RWPE2 (cell line): ENCODE measurements around the gene CDK14.
"Not testable (repeated sequence)": the region's sequence is repeated elsewhere in the genome, so short reads cannot be mapped to it uniquely, and the experiment has no call there.

Experiments used
- ATAC-seq: fragments of 200-7000 bp; cut with Tn5 transposase; 3 replicates; pipeline ENCODE4 v1.9.1; 2021; ENCODE audit warnings: low read depth
- DNase-seq: peaks from one replicate; pipeline ENCODE4 v3.0.0-alpha.2; 2020; ENCODE audit warnings: low spot score
- H3K27ac ChIP-seq: fragments of 450-650 bp; 2 replicates; pipeline ENCODE4 v1.5.1; 2017; ENCODE audit warnings: mild to moderate bottlenecking; ENCODE audit not compliant: poor library complexity, severe bottlenecking
- H3K27me3 ChIP-seq: fragments of 250-450 bp; sonication (Bioruptor Pico); 2 replicates; pipeline ENCODE4 v1.5.1; 2021; ENCODE audit warnings: mild to moderate bottlenecking, moderate library complexity; ENCODE audit not compliant: insufficient read depth, poor library complexity, severe bottlenecking
- H3K36me3 ChIP-seq: fragments of 250-450 bp; sonication (Bioruptor Pico); 2 replicates; pipeline ENCODE4 v1.5.1; 2020; ENCODE audit warnings: low read depth, mild to moderate bottlenecking, moderate library complexity
- H3K4me1 ChIP-seq: fragments of 250-450 bp; sonication (Bioruptor Pico); 2 replicates; pipeline ENCODE4 v1.5.1; 2021; ENCODE audit warnings: mild to moderate bottlenecking, moderate library complexity; ENCODE audit not compliant: insufficient read depth, poor library complexity, severe bottlenecking
- H3K4me3 ChIP-seq: fragments of 250-450 bp; sonication (Bioruptor Pico); 2 replicates; pipeline ENCODE4 v1.5.1; 2021; ENCODE audit warnings: mild to moderate bottlenecking, moderate library complexity; ENCODE audit not compliant: severe bottlenecking
- H3K9me3 ChIP-seq: fragments of 250-450 bp; sonication (Bioruptor Pico); 2 replicates; pipeline ENCODE4 v1.5.1; 2021; ENCODE audit warnings: mild to moderate bottlenecking, moderate library complexity; ENCODE audit not compliant: severe bottlenecking
- CTCF ChIP-seq: fragments of 450-650 bp; IDR thresholded peaks from one replicate; pipeline ENCODE4 v1.5.1; 2017; ENCODE audit warnings: mild to moderate bottlenecking, moderate library complexity; ENCODE audit not compliant: poor library complexity, severe bottlenecking

CDK14 gene

GRCh38 chr7:90625051-90625450, 28.9 kb downstream of the CDK14 start:
- Histone ChIP-seq H3K27ac (peak overlapping the region; percentile 96), H3K9me3 (no peaks in the 10 kb centered on the region), H3K4me1 (peaks cover 52% of the 10 kb centered on the region), H3K4me3 (no peak overlapping the region), H3K36me3 (no peaks in the 10 kb centered on the region), H3K27me3 (no peaks in the 10 kb centered on the region)
- ATAC-seq = no peak
- DNase-seq = no peak
- no peak for TF ChIP-seq CTCF

GRCh38 chr7:90625562-90625961, 29.4 kb downstream of the CDK14 start:
- H3K4me1 ChIP-seq = peaks cover 52% of the 10 kb centered on the region
- H3K4me3 ChIP-seq = no peak overlapping the region
- H3K27me3 ChIP-seq = no peaks in the 10 kb centered on the region
- peak; percentile 32 for ATAC-seq
- peak; percentile 76 for DNase-seq
- TF ChIP-seq CTCF = no peak
- H3K9me3 ChIP-seq = no peaks in the 10 kb centered on the region
- no peaks in the 10 kb centered on the region for H3K36me3 ChIP-seq
- peak overlapping the region; percentile 96 for H3K27ac ChIP-seq

DNA sequence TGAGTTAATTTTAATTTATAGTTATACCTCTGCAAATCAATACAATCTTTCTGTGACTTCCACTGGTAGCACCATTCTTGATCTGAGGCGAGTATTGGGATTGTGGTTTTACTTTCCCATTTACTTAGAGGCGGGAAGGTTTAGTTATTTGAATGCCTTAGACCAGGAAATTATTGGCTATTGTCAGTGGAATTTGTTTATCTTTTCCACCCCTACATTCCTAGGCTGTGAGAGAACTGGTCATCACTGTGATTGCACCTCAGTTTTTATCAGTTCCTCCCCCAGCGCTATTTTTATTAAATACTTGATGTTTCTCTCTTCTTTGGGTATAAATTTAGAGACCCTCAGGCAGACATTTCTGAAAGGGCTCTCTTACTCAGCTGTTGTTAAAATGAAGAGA, 29.9 kb downstream of the CDK14 start:
- Histone ChIP-seq H3K27ac (peak overlapping the region; percentile 96), H3K4me3 (no peak overlapping the region)

DNA sequence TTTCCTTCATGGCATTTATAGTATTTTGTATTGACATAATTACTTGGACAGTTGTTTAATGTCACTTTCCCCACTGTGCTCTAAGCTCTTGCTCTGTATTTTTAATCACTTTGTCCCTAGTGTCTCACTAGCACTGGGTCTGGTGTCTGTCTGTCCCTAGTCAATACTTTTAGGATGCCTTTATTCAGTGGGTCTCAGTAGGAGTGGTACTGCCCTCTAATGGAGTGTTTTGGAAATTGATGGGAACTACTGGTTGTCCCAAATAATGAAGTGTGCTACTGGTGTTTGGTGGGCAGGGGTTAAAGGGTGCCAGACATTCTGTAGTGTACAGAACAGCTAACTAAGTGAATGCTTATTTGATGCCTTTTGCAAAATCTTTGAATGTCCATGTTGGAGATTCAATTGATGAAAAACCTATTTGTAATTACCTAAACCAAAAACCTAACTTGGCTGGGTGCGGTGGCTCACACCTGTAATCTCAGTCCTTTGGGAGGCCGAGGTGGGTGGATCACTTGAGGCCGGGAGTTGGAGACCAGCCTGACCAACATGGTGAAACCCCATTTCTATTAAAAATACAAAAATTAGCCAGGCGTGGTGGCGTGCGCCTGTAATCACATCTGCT, 33.3 kb downstream of the CDK14 start:
- TF ChIP-seq CTCF = peak; percentile 86
- ATAC-seq (peak; percentile 54), DNase-seq (no peak)
- Histone ChIP-seq H3K27ac (peak overlapping the region; percentile 13), H3K4me3 (no peak overlapping the region), H3K9me3 (no peaks in the 10 kb centered on the region), H3K27me3 (no peaks in the 10 kb centered on the region), H3K4me1 (peaks cover 24% of the 10 kb centered on the region), H3K36me3 (no peaks in the 10 kb centered on the region; the same call in none of the 2 replicates)

More for the DNA sequence above, 29.9 kb downstream of the CDK14 start:
- Histone ChIP-seq H3K36me3 (no peaks in the 10 kb centered on the region), H3K4me1 (peaks cover 52% of the 10 kb centered on the region), H3K9me3 (no peaks in the 10 kb centered on the region), H3K27me3 (no peaks in the 10 kb centered on the region)
- ATAC-seq = peak; percentile 74
- DNase-seq = no peak
- TF ChIP-seq CTCF = no peak

DNA sequence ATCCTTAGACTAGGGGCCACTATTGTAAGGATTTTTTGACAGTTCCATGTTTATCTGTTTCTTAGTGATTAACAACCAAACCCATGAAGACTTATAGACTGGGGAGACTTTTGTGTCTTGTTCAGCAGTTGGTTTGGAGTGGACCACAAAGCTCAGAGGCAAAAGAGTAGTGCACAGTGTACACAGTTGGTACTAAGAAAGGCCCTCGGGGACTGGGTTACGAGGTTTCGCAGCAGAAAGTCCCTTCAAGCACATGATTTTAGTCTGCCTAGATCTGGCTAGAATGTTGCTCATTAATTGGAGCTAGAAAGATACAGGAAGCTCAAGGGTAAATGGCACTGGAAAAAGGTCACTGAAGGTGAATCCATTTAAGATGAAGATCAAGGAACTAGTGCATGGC, 35.4 kb downstream of the CDK14 start:
- Histone ChIP-seq H3K36me3 (no peaks in the 10 kb centered on the region; the same call in none of the 2 replicates), H3K27me3 (no peaks in the 10 kb centered on the region), H3K4me3 (no peak overlapping the region), H3K4me1 (peaks cover 3% of the 10 kb centered on the region), H3K27ac (no peak overlapping the region), H3K9me3 (no peaks in the 10 kb centered on the region)
- no peak for TF ChIP-seq CTCF
- DNase-seq = no peak
- no peak for ATAC-seq

DNA sequence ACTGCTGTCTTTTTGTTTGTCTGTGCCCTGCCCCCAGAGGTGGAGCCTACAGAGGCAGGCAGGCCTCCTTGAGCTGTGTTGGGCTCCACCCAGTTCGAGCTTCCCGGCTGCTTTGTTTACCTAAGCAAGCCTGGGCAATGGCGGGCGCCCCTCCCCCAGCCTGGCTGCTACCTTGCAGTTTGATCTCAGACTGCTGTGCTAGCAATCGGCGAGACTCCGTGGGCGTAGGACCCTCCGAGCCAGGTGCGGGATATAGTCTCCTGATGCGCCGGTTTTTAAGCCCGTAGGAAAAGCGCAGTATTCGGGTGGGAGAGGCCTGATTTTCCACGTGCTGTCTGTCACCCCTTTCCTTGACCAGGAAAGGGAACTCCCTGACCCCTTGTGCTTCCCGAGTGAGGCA, 43.6 kb downstream of the CDK14 start:
- H3K36me3 ChIP-seq, H3K4me1 ChIP-seq, H3K27ac ChIP-seq, H3K4me3 ChIP-seq, ATAC-seq, H3K27me3 ChIP-seq, DNase-seq, H3K9me3 ChIP-seq: not testable (repeated sequence)
